Stimulated activated CD4-positive, alpha-beta T cell treated with anti-CD3 and anti-CD28 coated beads, TNF-alpha, amount 100 ng/mL, for 4 hours (primary cell): ENCODE results near the gene SEC62.

Source experiments
- DNase-seq, 3 experiments: peaks; one replicate each; pipeline ENCODE4 v3.0.0-alpha.2; 2020; ENCODE audit warnings: low read depth in 3 of 3

The SEC62 gene

GRCh38 chr3:169966951-169967915 lies 626 bp downstream of the SEC62 start:
- peak in 2 of 3 experiments; percentile 8 to 9 for DNase-seq

GRCh38 chr3:169968224-169968885 lies 1.7 kb downstream of the SEC62 start:
- no peak for DNase-seq

- DNase-seq: no peak
Measured at GRCh38 chr3:169969174-169970095, 2.8 kb downstream of the SEC62 start.

GRCh38 chr3:169970847-169971246 lies 4.2 kb downstream of the SEC62 start:
- DNase-seq: no peak

- DNase-seq: no peak
Measured at GRCh38 chr3:169971522-169971921, 4.9 kb downstream of the SEC62 start.

- no peak for DNase-seq
Measured at GRCh38 chr3:169980055-169980454, 13.4 kb downstream of the SEC62 start.

- DNase-seq: no peak
Measured at GRCh38 chr3:169984292-169984691, 17.7 kb downstream of the SEC62 start.

- no peak for DNase-seq
Measured at GRCh38 chr3:169990431-169990830, 23.8 kb downstream of the SEC62 start.

GRCh38 chr3:169992156-169992555 lies 25.5 kb downstream of the SEC62 start:
- DNase-seq: no peak

- DNase-seq: no peak
Measured at GRCh38 chr3:169992781-169993180, 26.2 kb downstream of the SEC62 start.

GRCh38 chr3:169993761-169994160 lies 27.2 kb downstream of the SEC62 start:
- no peak for DNase-seq

GRCh38 chr3:169996063-169996462 lies 29.5 kb downstream of the SEC62 start:
- no peak for DNase-seq

GRCh38 chr3:169998668-169999131 lies 32.1 kb downstream of the SEC62 start:
- DNase-seq: no peak

GRCh38 chr3:169999433-169999832 lies 32.8 kb downstream of the SEC62 start:
- DNase-seq: no peak

GRCh38 chr3:170000051-170000450 lies 33.4 kb downstream of the SEC62 start:
- no peak for DNase-seq

- DNase-seq: no peak
Measured at GRCh38 chr3:170002231-170002630, 35.6 kb downstream of the SEC62 start.

GRCh38 chr3:170002879-170003278 lies 36.3 kb downstream of the SEC62 start:
- no peak for DNase-seq

- no peak for DNase-seq
Measured at GRCh38 chr3:170003881-170004356, 37.3 kb downstream of the SEC62 start.

- peak in 2 of 3 experiments; percentile 0 to 3 for DNase-seq
Measured at GRCh38 chr3:170007031-170007663, 40.5 kb downstream of the SEC62 start.

GRCh38 chr3:170010498-170010897 lies 43.9 kb downstream of the SEC62 start:
- DNase-seq: no peak
